NCI-H345 (cell line): ENCODE measurements around the gene NAA20.
A peak's percentile ranks its signal among the peaks of the same experiment; 100 is the strongest.

Experiments
- DNase-seq: peaks from one replicate; lab custom pipeline; 2025; lab: John Stamatoyannopoulos, UW

The NAA20 gene

GRCh38 chr20:20076297-20077065, 59.3 kb downstream of the NAA20 start:
- no peak for DNase-seq

GRCh38 chr20:20078041-20078440, 60.9 kb downstream of the NAA20 start:
- no peak for DNase-seq

- DNase-seq, result peak; percentile 42
Measured at GRCh38 chr20:20079102-20079784, 62.1 kb downstream of the NAA20 start.
